Mesenchymal stem cell (in vitro differentiated cells and primary cell): ENCODE data around the gene PARVB.

ENCODE experiments used
- DNase-seq: peaks from one replicate; pipeline ENCODE4 v3.0.0-alpha.2; 2013
- H2AFZ ChIP-seq: one replicate; pipeline ENCODE4 v1.6.1; 2013; ENCODE audit warnings: low read depth, mild to moderate bottlenecking, control low read depth, inconsistent platforms, low read length, moderate library complexity
- H2AK5ac ChIP-seq: 2 replicates; pipeline ENCODE4 v1.6.1; 2013; ENCODE audit warnings: low read length, moderate library complexity, mild to moderate bottlenecking, inconsistent platforms; ENCODE audit not compliant: severe bottlenecking
- H2BK120ac ChIP-seq: one replicate; pipeline ENCODE4 v1.6.1; 2013; ENCODE audit warnings: low read depth, mild to moderate bottlenecking, inconsistent platforms, low read length, moderate library complexity
- H2BK12ac ChIP-seq, 2 experiments: one replicate each; pipeline ENCODE4 v1.6.1; 2013; ENCODE audit warnings: inconsistent platforms in 2 of 2, low read length in 2 of 2, mild to moderate bottlenecking in 2 of 2, moderate library complexity in 2 of 2, control low read depth in 1 of 2
- H2BK15ac ChIP-seq: one replicate; pipeline ENCODE4 v1.6.1; 2013; ENCODE audit warnings: mild to moderate bottlenecking, low read depth, inconsistent platforms; ENCODE audit not compliant: poor library complexity, severe bottlenecking
- H2BK5ac ChIP-seq: 2 replicates; pipeline ENCODE4 v1.6.1; 2013; ENCODE audit warnings: low read depth, mild to moderate bottlenecking, low read length, control low read depth, inconsistent platforms; ENCODE audit not compliant: poor library complexity, severe bottlenecking
- H3K14ac ChIP-seq, 2 experiments: one replicate each; pipeline ENCODE4 v1.6.1; 2013; ENCODE audit warnings: inconsistent platforms in 2 of 2, low read length in 2 of 2, control low read depth in 1 of 2, mild to moderate bottlenecking in 1 of 2, moderate library complexity in 1 of 2
- H3K18ac ChIP-seq, 2 experiments: one replicate each; pipeline ENCODE4 v1.6.1; 2013; ENCODE audit warnings: inconsistent platforms in 2 of 2, low read length in 2 of 2, control low read depth in 1 of 2, low read depth in 1 of 2, mild to moderate bottlenecking in 1 of 2
- H3K23ac ChIP-seq, 2 experiments: one replicate each; pipeline ENCODE4 v1.6.1; 2013; ENCODE audit warnings: inconsistent platforms in 2 of 2, low read length in 2 of 2, mild to moderate bottlenecking in 2 of 2, moderate library complexity in 2 of 2, control low read depth in 1 of 2
- H3K27ac ChIP-seq: 2 replicates; pipeline ENCODE4 v1.5.1; 2013; ENCODE audit warnings: mild to moderate bottlenecking, moderate library complexity, low read length, control low read depth, inconsistent platforms; ENCODE audit not compliant: poor library complexity, severe bottlenecking
- H3K27me3 ChIP-seq, 2 experiments: 2 replicates each; pipeline versions ENCODE4 v1.6.1 to v1.7.0; 2013; ENCODE audit warnings: low read length in 2 of 2, mild to moderate bottlenecking in 2 of 2, moderate library complexity in 2 of 2, control low read depth in 1 of 2, inconsistent platforms in 1 of 2; ENCODE audit not compliant: control insufficient read depth in 1 of 2, insufficient read depth in 1 of 2
- H3K36me3 ChIP-seq, 2 experiments: 2 replicates each; pipeline versions ENCODE4 v1.6.1 to v1.7.0; 2013; ENCODE audit warnings: low read length in 2 of 2, control low read depth in 1 of 2, inconsistent platforms in 1 of 2, low read depth in 1 of 2, mild to moderate bottlenecking in 1 of 2; ENCODE audit not compliant: insufficient read depth in 2 of 2, control insufficient read depth in 1 of 2
- H3K4ac ChIP-seq, 2 experiments: one replicate each; pipeline ENCODE4 v1.6.1; 2013; ENCODE audit warnings: inconsistent platforms in 2 of 2, low read length in 2 of 2, mild to moderate bottlenecking in 2 of 2, moderate library complexity in 2 of 2, control low read depth in 1 of 2, low read depth in 1 of 2
- H3K4me1 ChIP-seq: 2 replicates; pipeline ENCODE4 v1.6.1; 2013; ENCODE audit warnings: low read depth, low read length, control low read depth; ENCODE audit not compliant: control insufficient read depth, insufficient read depth
- H3K4me2 ChIP-seq: 2 replicates; pipeline ENCODE4 v1.6.1; 2013; ENCODE audit warnings: low read length, mild to moderate bottlenecking, inconsistent platforms; ENCODE audit not compliant: poor library complexity, severe bottlenecking
- H3K4me3 ChIP-seq, 2 experiments: 2 replicates each; pipeline versions ENCODE4 v1.5.1 to v1.7.0; 2013; ENCODE audit warnings: low read length in 2 of 2, mild to moderate bottlenecking in 2 of 2, control low read depth in 1 of 2, low read depth in 1 of 2; ENCODE audit not compliant: insufficient read depth in 1 of 2
- H3K79me1 ChIP-seq: replicated peaks from 2 replicates; pipeline ENCODE4 v1.6.1; 2013; ENCODE audit warnings: mild to moderate bottlenecking, control low read depth, low read length, inconsistent platforms; ENCODE audit not compliant: poor library complexity, severe bottlenecking
- H3K9ac ChIP-seq: 2 replicates; pipeline ENCODE4 v1.7.0; 2013; ENCODE audit warnings: mild to moderate bottlenecking, low read length, moderate library complexity
- H3K9me3 ChIP-seq: 2 replicates; pipeline ENCODE4 v1.7.0; 2013; ENCODE audit warnings: mild to moderate bottlenecking, low read length; ENCODE audit not compliant: control insufficient read depth
- H4K8ac ChIP-seq: one replicate; pipeline ENCODE4 v1.6.1; 2013; ENCODE audit warnings: inconsistent platforms, mild to moderate bottlenecking, low read length, moderate library complexity
- H4K91ac ChIP-seq: one replicate; pipeline ENCODE4 v1.6.1; 2013; ENCODE audit warnings: mild to moderate bottlenecking, low read length, inconsistent platforms
- whole genome bisulfite sequencing: methylation state at CpG from one replicate; pipeline ENCODE4 v1.1.7; 2013; ENCODE audit warnings: mixed read lengths; 5-methylcytosine and 5-hydroxymethylcytosine counted together

Gene PARVB

GRCh38 chr22:44089717-44090570 is 65.8 kb downstream of the PARVB start:
- Histone ChIP-seq H3K23ac (no peak overlapping the region), H2BK12ac (no peak overlapping the region), H3K27ac (no peak overlapping the region), H3K4ac (no peak overlapping the region), H3K9me3 (no peaks in the 10 kb centered on the region), H4K91ac (no peak overlapping the region), H2AK5ac (no peak overlapping the region), H3K4me1 (peaks cover 5% of the 10 kb centered on the region), H2BK15ac (no peak overlapping the region), H3K18ac (no peak overlapping the region), H3K36me3 (peaks cover 0 to 8% of the 10 kb centered on the region in 2 experiments), H2BK120ac (no peak overlapping the region), H2AFZ (no peak overlapping the region), H3K4me2 (no peak overlapping the region), H3K79me1 (no peaks in the 10 kb centered on the region), H4K8ac (no peak overlapping the region), H3K4me3 (no peak overlapping the region), H2BK5ac (no peak overlapping the region), H3K9ac (no peak overlapping the region), H3K27me3 (no peaks in the 10 kb centered on the region), H3K14ac (no peak overlapping the region)
- DNase-seq: no peak
- 96% methylated on average over 15 of the region's 15 CpGs for WGBS

GRCh38 chr22:44090571-44090905 is 66.4 kb downstream of the PARVB start:
- H2BK5ac ChIP-seq: no peak overlapping the region
- no peak overlapping the region for H3K18ac ChIP-seq
- no peak overlapping the region for H3K9ac ChIP-seq
- H3K4me1 ChIP-seq: peaks cover 5% of the 10 kb centered on the region
- H2AK5ac ChIP-seq: no peak overlapping the region
- H2AFZ ChIP-seq: no peak overlapping the region
- H3K4ac ChIP-seq: no peak overlapping the region
- no peak for DNase-seq
- H3K9me3 ChIP-seq: no peaks in the 10 kb centered on the region
- peaks cover under 1 to 9% of the 10 kb centered on the region in 2 experiments for H3K36me3 ChIP-seq
- H3K27me3 ChIP-seq: no peaks in the 10 kb centered on the region
- no peak overlapping the region for H2BK12ac ChIP-seq
- no peak overlapping the region for H3K4me3 ChIP-seq
- no peak overlapping the region for H3K23ac ChIP-seq
- no peaks in the 10 kb centered on the region for H3K79me1 ChIP-seq
- H2BK120ac ChIP-seq: no peak overlapping the region
- H3K4me2 ChIP-seq: no peak overlapping the region
- 98% methylated on average over 9 of the region's 9 CpGs for WGBS
- H4K8ac ChIP-seq: no peak overlapping the region
- no peak overlapping the region for H2BK15ac ChIP-seq
- no peak overlapping the region for H3K27ac ChIP-seq
- H3K14ac ChIP-seq: peak overlapping the region in 1 of 2 experiments; percentile 35
- no peak overlapping the region for H4K91ac ChIP-seq

- Histone ChIP-seq H3K9me3 (no peaks in the 10 kb centered on the region), H3K4me2 (no peak overlapping the region), H2BK5ac (no peak overlapping the region), H2BK120ac (no peak overlapping the region), H4K91ac (no peak overlapping the region), H3K14ac (no peak overlapping the region), H2BK12ac (no peak overlapping the region), H3K36me3 (peaks cover 3 to 9% of the 10 kb centered on the region in 2 experiments), H4K8ac (no peak overlapping the region), H2AFZ (no peak overlapping the region), H3K79me1 (no peaks in the 10 kb centered on the region), H3K9ac (no peak overlapping the region), H3K18ac (no peak overlapping the region), H2AK5ac (no peak overlapping the region), H3K27ac (no peak overlapping the region), H3K4ac (no peak overlapping the region), H3K23ac (no peak overlapping the region), H2BK15ac (no peak overlapping the region), H3K27me3 (no peaks in the 10 kb centered on the region), H3K4me3 (no peak overlapping the region), H3K4me1 (peaks cover 5% of the 10 kb centered on the region)
- 90% methylated on average over 12 of the region's 14 CpGs for WGBS
- peak; percentile 25 for DNase-seq
Observed at GRCh38 chr22:44091021-44091721, 67.1 kb downstream of the PARVB start.

GRCh38 chr22:44091751-44092150 is 67.6 kb downstream of the PARVB start:
- Histone ChIP-seq H3K27ac (no peak overlapping the region), H2BK15ac (no peak overlapping the region)

More at GRCh38 chr22:44091751-44092150, 67.6 kb downstream of the PARVB start:
- Histone ChIP-seq H3K9ac (no peak overlapping the region), H3K23ac (no peak overlapping the region), H3K18ac (no peak overlapping the region), H4K8ac (no peak overlapping the region), H3K79me1 (no peaks in the 10 kb centered on the region), H3K4me2 (no peak overlapping the region), H3K4me1 (peaks cover 5% of the 10 kb centered on the region), H2AK5ac (no peak overlapping the region), H3K27me3 (no peaks in the 10 kb centered on the region), H3K9me3 (no peaks in the 10 kb centered on the region), H2BK5ac (no peak overlapping the region), H4K91ac (no peak overlapping the region), H2BK12ac (no peak overlapping the region), H2AFZ (no peak overlapping the region), H2BK120ac (no peak overlapping the region), H3K14ac (no peak overlapping the region), H3K36me3 (peaks cover 3 to 14% of the 10 kb centered on the region in 2 experiments), H3K4me3 (no peak overlapping the region), H3K4ac (no peak overlapping the region)
- WGBS: 95% methylated on average over 9 of the region's 10 CpGs
- no peak for DNase-seq
